IPS-NIHi7 (cell line): ENCODE results near the gene COQ8A.
"Not testable (repeated sequence)": the region's sequence is repeated elsewhere in the genome, so short reads cannot be mapped to it uniquely, and the experiment has no call there.

Source experiments
- DNase-seq: peaks from one replicate; pipeline ENCODE4 v3.0.0; 2012; ENCODE audit warnings: mixed read lengths; ENCODE audit errors: extremely low spot score

Gene COQ8A

DNA sequence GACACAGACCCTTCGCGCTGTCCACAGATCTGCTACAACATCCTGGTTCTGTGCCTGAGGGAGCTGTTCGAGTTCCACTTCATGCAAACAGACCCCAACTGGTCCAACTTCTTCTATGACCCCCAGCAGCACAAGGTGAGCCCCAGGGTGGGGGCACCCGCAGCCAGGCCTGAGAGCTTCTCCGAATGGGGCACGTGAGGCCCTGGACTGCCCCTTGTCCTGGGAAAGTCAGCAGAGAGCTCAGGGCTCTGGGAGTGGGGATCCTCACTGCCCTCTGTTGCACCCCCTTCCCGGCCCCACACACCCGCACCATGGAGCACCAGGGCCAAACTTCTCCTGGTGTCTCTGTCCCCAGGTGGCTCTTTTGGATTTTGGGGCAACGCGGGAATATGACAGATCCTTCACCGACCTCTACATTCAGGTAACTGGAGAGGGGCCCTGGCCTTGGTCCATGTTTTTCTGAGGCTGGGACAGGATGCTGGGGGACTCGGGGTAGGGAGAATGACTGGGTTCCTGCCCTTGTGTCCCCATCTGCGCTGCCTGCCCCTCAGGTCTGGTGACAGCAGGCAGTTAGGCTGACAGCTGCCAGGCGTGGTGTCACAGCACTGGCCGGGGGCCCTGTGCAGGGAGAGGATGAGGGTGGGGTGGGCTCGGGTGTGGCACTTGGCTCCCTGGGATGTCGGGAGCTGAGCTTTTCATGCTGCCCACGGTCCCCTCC lies 44.6 kb downstream of the COQ8A start:
- no peak for DNase-seq

GRCh38 chr1:226985239-226985838 lies 45.2 kb downstream of the COQ8A start:
- DNase-seq = no peak

DNA sequence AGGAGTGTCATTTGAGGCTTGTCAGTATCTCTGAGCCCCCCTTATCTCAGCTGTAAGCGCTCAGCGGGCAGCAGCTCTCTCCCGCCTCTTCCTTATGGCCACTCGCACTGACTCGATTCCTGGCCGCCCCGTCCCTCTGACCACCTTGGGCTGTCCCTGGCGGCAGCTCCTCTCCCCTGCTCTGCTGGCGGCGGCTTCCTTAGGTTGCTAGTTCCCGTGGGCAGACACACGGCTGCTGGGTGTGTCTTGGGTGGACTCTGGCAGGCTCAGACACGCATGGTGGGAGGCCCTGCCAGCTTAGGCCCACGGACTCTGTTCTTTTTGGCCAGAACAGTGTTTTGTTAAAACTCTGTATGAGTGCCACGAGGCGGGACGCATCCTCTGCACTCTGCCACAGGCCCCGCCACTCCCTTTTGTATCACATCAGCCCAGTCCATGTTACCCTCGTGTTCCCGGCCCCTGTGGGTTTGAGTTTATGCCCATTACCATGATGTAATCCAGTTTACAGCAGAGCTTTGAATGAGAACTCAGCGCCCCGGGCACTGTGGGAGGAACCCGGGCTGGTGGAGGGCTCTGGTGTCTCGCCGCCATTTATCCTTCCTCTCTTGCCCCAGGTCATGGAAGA lies 45.9 kb downstream of the COQ8A start:
- no peak for DNase-seq

DNA sequence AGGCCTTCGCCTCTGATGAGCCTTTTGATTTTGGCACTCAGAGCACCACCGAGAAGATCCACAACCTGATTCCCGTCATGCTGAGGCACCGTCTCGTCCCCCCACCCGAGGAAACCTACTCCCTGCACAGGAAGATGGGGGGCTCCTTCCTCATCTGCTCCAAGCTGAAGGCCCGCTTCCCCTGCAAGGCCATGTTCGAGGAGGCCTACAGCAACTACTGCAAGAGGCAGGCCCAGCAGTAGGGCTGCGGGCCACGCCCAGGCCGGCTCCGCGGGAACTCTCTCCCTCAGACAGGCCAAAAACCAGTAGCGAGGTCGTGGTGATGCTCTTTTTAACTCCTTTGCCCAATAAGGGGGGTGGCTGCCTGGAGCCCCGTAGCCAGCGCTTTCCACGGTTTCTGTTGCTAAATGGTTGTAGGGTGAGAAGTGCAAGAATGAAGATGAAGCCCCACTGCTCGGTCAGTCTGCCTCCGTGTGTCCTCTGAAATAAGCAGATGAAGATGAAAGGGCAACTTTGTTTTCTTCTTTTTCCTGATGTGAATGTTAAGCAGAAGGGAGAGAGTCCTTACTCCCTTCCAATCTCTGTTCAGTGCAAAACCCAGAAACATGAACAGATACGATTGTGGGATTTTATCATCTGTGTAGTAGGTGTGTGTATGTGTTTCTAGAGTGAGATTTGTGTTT lies 46.5 kb downstream of the COQ8A start:
- DNase-seq = no peak

DNA sequence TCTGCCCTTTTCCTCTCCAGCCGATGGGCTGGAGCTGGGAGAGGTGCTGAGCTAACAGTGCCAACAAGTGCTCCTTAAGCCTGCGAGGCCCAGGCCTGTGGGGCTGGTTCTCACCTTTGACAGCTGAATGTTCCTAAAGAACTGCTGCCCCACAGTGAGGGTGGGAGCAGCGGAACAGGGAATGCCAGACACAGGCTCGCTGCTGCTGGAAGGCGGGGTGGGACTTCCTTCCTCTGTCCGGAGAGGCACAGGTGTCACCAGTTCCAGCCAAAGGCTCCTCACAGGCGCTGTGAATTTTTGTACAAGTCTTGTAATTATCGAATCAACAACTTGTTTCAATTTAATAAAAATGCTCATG lies 47.1 kb downstream of the COQ8A start:
- DNase-seq = no peak

DNA sequence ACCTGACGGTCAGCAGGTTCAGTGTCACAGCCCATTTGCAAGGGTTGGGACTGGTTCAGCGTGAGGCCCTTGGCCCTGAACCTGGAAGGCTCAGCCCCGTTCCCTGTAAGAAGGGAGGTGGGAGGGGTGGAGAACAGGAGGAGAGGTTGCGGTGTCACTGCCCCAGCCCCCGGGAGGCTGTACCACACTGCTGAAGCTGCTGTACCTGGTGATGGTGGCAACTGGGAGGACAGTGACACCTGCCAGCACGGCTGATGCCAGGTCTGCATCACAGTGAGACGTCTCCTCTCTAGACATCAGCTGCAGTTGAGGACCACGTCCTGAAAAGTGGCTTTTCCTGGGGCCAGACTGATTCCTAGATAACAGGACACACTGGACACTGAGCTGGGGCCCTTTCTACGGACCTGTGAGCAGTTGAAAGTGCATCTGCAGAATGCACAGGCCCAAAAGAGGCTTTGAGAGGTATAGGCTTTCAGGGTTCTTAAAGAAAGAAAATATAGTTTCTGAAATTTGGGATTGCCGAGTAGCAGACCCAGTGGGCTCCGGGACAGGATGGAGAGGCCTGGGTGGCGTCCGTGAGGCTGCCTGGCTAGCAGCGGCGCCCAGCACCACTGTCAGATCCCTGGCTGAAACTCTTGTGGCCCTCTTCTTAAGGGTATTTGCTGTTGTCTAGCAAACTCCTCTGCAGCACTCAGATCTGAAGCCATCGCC lies 47.7 kb downstream of the COQ8A start:
- no peak for DNase-seq

DNA sequence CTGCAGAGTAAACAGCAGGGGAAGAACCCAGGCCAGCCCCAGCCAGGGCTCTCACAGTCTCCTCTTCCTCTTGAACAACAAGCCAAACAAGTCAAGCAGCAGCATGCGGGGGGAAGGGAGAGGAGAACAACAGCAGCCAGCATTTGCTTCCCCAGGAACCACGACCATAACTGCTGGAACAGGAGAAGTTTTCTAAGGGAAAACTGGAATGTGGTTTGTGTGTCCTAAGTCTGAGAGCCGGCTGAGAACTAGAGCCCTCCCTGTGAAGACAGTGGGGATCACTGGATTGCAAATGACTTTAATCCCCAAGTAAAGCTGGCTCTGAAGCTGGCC lies 48.2 kb downstream of the COQ8A start:
- no peak for DNase-seq

GRCh38 chr1:226989085-226989920 lies 49.2 kb downstream of the COQ8A start:
- no peak for DNase-seq

- no peak for DNase-seq
Measured at GRCh38 chr1:226990133-226990716, 50.1 kb downstream of the COQ8A start.

GRCh38 chr1:226991920-226992319 lies 51.8 kb downstream of the COQ8A start:
- DNase-seq = no peak

DNA sequence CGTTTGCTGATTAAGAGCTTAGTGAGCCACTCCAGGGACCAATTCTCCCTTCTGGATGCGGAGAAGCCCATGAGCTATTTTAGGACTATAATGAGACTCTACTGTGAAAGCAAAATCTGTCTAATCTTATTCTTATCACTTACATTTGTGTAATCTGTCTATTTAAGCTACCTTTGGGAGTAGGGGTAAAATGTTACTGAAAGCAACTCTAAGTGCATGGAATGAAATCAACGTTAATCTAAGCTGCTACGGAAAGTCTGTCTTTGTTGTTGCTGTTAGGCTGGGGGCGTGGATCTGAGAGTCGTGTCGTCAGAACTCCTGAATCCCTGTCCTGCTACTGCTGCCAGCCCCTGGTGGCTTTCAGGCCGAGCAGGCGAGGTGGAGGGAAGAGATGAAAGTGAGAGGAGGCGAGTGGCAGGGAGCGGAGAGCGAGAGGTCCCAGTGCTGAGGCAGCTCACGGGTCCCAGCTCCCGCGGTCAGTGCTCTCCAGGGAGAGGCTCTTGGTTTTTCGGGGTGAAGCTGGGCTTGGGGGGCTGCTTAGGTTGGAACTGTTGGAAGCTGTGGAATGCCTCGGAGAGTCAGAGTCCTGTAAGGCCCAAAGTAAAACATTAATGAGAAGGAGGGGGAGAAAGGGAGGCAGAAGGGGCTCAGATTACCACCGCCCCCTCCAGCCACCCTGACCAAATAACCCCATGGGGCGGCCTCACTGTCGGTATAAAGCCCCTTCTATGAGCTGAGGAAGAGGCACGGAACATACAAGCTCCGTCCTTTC lies 53.9 kb downstream of the COQ8A start:
- DNase-seq = no peak

DNA sequence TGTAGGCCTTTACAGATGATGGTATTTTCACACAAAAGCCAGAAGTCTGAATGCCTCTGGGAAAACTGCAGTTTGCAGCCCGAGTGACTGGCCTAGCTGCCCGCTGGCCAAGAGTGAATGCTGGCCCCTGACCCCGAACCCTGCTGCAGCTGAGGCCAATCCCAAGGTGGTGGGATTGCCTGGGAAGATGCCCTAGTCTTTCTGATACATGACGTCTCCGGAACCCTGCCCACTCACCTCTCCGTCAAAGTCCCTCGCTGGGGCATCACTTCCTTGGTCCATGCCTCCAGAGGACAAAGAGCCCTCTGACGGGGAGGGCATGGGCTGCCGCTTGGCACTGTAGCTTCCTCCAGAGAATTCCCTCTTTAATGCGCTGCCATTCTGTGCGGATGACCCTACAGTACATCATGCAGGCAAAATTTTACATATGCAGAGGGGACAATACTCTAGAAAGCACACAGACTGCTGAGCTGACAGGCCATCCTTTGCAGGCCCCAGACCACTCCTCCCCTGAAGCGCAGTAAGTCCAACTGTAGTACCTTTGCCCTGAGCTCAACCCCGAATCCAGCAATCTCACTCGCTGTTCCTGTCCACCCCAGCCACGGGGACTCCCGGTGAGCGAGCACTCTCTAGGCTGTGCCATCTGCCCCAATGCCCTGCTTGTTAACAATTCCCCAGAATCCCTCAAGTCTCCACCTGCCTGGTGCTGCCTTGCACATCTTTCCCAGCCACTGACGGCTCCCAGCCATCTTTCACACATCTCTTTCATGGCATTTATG lies 54.7 kb downstream of the COQ8A start:
- no peak for DNase-seq

GRCh38 chr1:226995365-226996332 lies 55.6 kb downstream of the COQ8A start:
- DNase-seq = no peak

GRCh38 chr1:226999579-226999978 lies 59.5 kb downstream of the COQ8A start:
- DNase-seq = not testable (repeated sequence)

DNA sequence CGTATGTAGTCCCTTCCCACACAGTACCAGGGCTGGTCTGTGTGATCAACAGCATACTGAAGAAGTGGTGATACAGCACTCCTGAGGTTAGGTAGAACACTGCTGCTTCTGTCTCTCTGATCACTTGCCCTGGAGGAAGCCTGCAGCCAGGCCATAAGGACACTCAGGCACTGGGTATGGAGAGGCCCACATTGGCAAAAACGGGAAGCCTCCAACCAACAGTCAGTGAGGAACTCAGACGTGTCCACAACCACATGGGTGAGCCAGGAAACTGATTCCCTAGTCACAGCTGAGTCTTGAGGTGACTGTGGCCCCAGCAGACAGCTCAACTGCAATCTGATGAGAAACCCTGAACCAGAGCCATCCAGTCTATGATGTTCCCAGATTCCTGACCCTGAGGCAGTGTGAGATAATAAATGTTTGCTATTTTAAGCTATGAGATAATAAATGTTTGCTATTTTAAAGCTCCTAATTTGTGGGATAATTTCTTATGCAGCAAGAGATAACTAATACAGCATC lies 62.5 kb downstream of the COQ8A start:
- DNase-seq = no peak

- DNase-seq = no peak
Measured at GRCh38 chr1:227003165-227003564, 63.1 kb downstream of the COQ8A start.

DNA sequence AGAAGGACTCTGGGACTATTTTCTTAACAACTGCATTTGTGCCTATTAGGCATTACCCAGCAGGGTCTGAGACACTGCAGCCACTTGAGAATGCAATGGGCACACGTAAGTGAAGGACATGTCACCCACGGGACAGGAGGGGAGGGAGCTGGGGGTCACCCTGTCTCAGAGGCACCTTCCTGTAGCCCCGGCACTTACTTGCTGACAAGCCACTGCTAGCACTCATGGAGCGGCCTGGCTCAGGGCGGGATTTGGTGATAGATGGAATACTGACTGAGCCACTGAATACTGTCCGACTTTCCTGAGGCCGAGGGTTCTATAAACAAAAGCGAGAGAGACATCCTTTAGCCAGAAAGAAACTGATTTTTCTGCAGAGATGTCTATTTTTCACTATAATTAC lies 64.7 kb downstream of the COQ8A start:
- no peak for DNase-seq

GRCh38 chr1:227006226-227006796 lies 66.2 kb downstream of the COQ8A start:
- DNase-seq = no peak
